MM.1S (cell line): ENCODE measurements around the gene CLMN.

Source experiments
- CTCF ChIP-seq: fragments of 300-600 bp; sonication (generic); IDR thresholded peaks from 2 replicates; pipeline ENCODE4 v1.5.1; 2016; ENCODE audit warnings: antibody characterized with exemption, low read length, mixed read lengths
- EZH2 ChIP-seq: fragments of 300-600 bp; sonication (generic); optimal IDR thresholded peaks from 2 replicates; pipeline ENCODE3; 2017; ENCODE audit warnings: low read depth, mild to moderate bottlenecking, antibody characterized with exemption, low read length, mixed read lengths

DNA sequence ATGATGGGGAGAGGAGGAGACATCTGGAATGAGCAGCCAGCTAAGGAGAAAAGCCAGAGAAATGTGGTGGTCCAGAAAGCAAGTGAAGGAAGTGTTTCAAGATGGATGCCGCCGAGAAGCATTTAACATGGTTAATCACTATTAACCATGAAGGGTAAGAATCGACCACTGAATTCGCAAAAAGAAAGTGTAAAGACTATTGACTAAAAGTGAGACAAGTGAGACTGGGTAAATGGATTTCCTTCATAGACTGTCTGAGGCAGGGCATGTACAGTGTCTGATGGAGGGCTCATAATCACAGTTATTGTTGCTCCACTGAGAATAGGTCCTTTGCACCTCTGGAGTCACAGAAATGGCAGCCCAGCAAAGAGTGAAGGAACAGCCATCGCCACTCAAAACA, 25.3 kb upstream of the CLMN start:
- no peak for TF ChIP-seq CTCF
- TF ChIP-seq EZH2, result no peak
